ENCODE measurements around the gene MDM2. TPM values are rescaled to one million over a fixed set of nuclear protein-coding genes. Genes with fewer than 3 reads are reported as not detected.

Gene MDM2
- total RNA-seq, 4 donors from 2014 or later, result 46.5 to 87.1 (median 67.9) TPM

GRCh38 chr12:68831751-68832503 lies 23.9 kb downstream of the MDM2 start:
- Histone ChIP-seq H3K27ac (no peak overlapping the region), H3K4me3 (no peak overlapping the region), H3K27me3 (no peaks in the 10 kb centered on the region), H3K9me3 (no peaks in the 10 kb centered on the region), H3K4me1 (no peaks in the 10 kb centered on the region), H3K36me3 (peaks cover 3 to 94% (median 28%) of the 10 kb centered on the region in 3 donors)
- DNase-seq, result no peak
- intact Hi-C loops (cut with DNase I), result no loop called here
- no peak for TF ChIP-seq POLR2A (IDR thresholded peaks at IDR 0.05)
- no peak for TF ChIP-seq CTCF (IDR thresholded peaks at IDR 0.05)
- 81 to 86% methylated on average over 13 to 14 of the region's 14 CpGs for WGBS, 2 donors

GRCh38 chr12:68832504-68832867 lies 24.5 kb downstream of the MDM2 start:
- 88 to 93% methylated on average over 4 of the region's 4 CpGs for WGBS, 2 donors
- Histone ChIP-seq H3K27ac (no peak overlapping the region), H3K36me3 (peaks cover 3 to 94% (median 32%) of the 10 kb centered on the region in 3 donors), H3K4me1 (no peaks in the 10 kb centered on the region), H3K27me3 (no peaks in the 10 kb centered on the region), H3K4me3 (no peak overlapping the region), H3K9me3 (no peaks in the 10 kb centered on the region)
- no peak for TF ChIP-seq CTCF (IDR thresholded peaks at IDR 0.05)
- TF ChIP-seq POLR2A (IDR thresholded peaks at IDR 0.05), result no peak
- DNase-seq, result no peak
- intact Hi-C loops (cut with DNase I), result no loop called here

- TF ChIP-seq CTCF (IDR thresholded peaks at IDR 0.05), result no peak
- TF ChIP-seq POLR2A (IDR thresholded peaks at IDR 0.05), result no peak
- intact Hi-C loops (cut with DNase I), result no loop called here
- Histone ChIP-seq H3K4me1 (no peaks in the 10 kb centered on the region), H3K36me3 (peaks cover 3 to 94% (median 35%) of the 10 kb centered on the region in 3 donors), H3K27me3 (no peaks in the 10 kb centered on the region), H3K4me3 (no peak overlapping the region), H3K27ac (no peak overlapping the region), H3K9me3 (no peaks in the 10 kb centered on the region)
- no peak for DNase-seq
- 92 to 93% methylated on average over 4 of the region's 4 CpGs for WGBS, 2 donors
Observed at GRCh38 chr12:68833508-68833907, 25.5 kb downstream of the MDM2 start.

- H3K4me3 ChIP-seq, result no peak overlapping the region
- no peaks in the 10 kb centered on the region for H3K9me3 ChIP-seq
- no peak overlapping the region for H3K27ac ChIP-seq
- H3K27me3 ChIP-seq, result no peaks in the 10 kb centered on the region
- DNase-seq, result no peak
- no peaks in the 10 kb centered on the region for H3K4me1 ChIP-seq
- intact Hi-C loops (cut with DNase I), result no loop called here
- WGBS, 2 donors, result 81 to 83% methylated on average over 4 to 10 of the region's 10 CpGs
- H3K36me3 ChIP-seq, result peaks cover 3 to 94% (median 25%) of the 10 kb centered on the region in 3 donors
- TF ChIP-seq CTCF (IDR thresholded peaks at IDR 0.05), result no peak
- no peak for TF ChIP-seq POLR2A (IDR thresholded peaks at IDR 0.05)
Observed at GRCh38 chr12:68835333-68835908, 27.4 kb downstream of the MDM2 start.

GRCh38 chr12:68837215-68837614 lies 29.2 kb downstream of the MDM2 start:
- no peak for TF ChIP-seq CTCF (IDR thresholded peaks at IDR 0.05)
- no peak for TF ChIP-seq POLR2A (IDR thresholded peaks at IDR 0.05)
- Histone ChIP-seq H3K4me3 (no peak overlapping the region), H3K4me1 (no peaks in the 10 kb centered on the region), H3K27me3 (no peaks in the 10 kb centered on the region), H3K27ac (no peak overlapping the region), H3K9me3 (no peaks in the 10 kb centered on the region), H3K36me3 (peaks cover 0 to 94% (median 24%) of the 10 kb centered on the region in 3 donors)
- intact Hi-C loops (cut with DNase I), result no loop called here
- WGBS, 2 donors, result 60 to 94% methylated on average over 1 of the region's 1 CpG
- no peak for DNase-seq

Measured in esophagus squamous epithelium (tissue), 5 donors.